IMR-90 (cell line): ENCODE results near the gene TGM2. TPM values are rescaled to one million over a fixed set of nuclear protein-coding genes. Genes with fewer than 3 reads are reported as not detected.

Experiments
- ATAC-seq: fragments of 200-7000 bp; cut with Tn5 transposase; 2 replicates; pipeline ENCODE4 v1.9.1; 2020; ENCODE audit warnings: low read depth, mild to moderate bottlenecking, moderate library complexity
- BruUV-seq: library from RNA; stranded (reverse); fragments of 400-500 nt; replicated peaks from 2 replicates; lab custom pipeline; 2021; lab: Mats Ljungman, UMichigan
- CTCF ChIA-PET: fragments of 300-600 bp; formaldehyde crosslinking; extraction: SDS; loops from one replicate; lab custom pipeline; 2021; ENCODE audit warnings: antibody characterized with exemption; lab: Yijun Ruan, JAX
- POLR2A ChIA-PET: fragments of 300-600 bp; sonication (Branson Sonifier 250); formaldehyde crosslinking; loops from one replicate; lab custom pipeline; 2022; ENCODE audit warnings: antibody characterized with exemption; ENCODE audit not compliant: unreplicated experiment; lab: Charles Lee
- DNase-seq: peaks from one replicate; pipeline ENCODE4 v3.0.0; 2013
- H2AFZ ChIP-seq: replicated peaks from 2 replicates; pipeline ENCODE3; 2013; ENCODE audit warnings: low read length, mild to moderate bottlenecking; ENCODE audit not compliant: poor library complexity
- H2AK5ac ChIP-seq: 2 replicates; pipeline ENCODE4 v1.6.1; 2013; ENCODE audit warnings: low read depth, low read length, inconsistent platforms
- H2AK9ac ChIP-seq: replicated peaks from 2 replicates; pipeline ENCODE3; 2013; ENCODE audit warnings: mild to moderate bottlenecking, low read depth, low read length, moderate library complexity; ENCODE audit not compliant: poor library complexity
- H2BK120ac ChIP-seq: 2 replicates; pipeline ENCODE4 v1.6.1; 2013; ENCODE audit warnings: low read depth, low read length, inconsistent platforms
- H2BK15ac ChIP-seq: 3 replicates; pipeline ENCODE4 v1.6.1; 2013; ENCODE audit warnings: low read depth, low read length, inconsistent platforms
- H2BK20ac ChIP-seq: 2 replicates; pipeline ENCODE4 v1.6.1; 2013; ENCODE audit warnings: low read depth, mild to moderate bottlenecking, inconsistent platforms, low read length, moderate library complexity
- H2BK5ac ChIP-seq: 2 replicates; pipeline ENCODE4 v1.6.1; 2013; ENCODE audit warnings: mild to moderate bottlenecking, low read depth, low read length, inconsistent platforms; ENCODE audit not compliant: poor library complexity, severe bottlenecking
- H3K14ac ChIP-seq: replicated peaks from 2 replicates; pipeline ENCODE4 v1.6.1; 2013; ENCODE audit warnings: low read depth, low read length, inconsistent platforms
- H3K18ac ChIP-seq: 2 replicates; pipeline ENCODE4 v1.6.1; 2013; ENCODE audit warnings: low read depth, low read length, control low read depth
- H3K23ac ChIP-seq: 2 replicates; pipeline ENCODE4 v1.6.1; 2013; ENCODE audit warnings: low read depth, low read length, inconsistent platforms
- H3K27ac ChIP-seq: 2 replicates; pipeline ENCODE4 v1.5.1; 2013; ENCODE audit warnings: mild to moderate bottlenecking, control low read depth, low read length; ENCODE audit not compliant: insufficient read depth
- H3K27me3 ChIP-seq: 2 replicates; pipeline ENCODE4 v1.6.1; 2013; ENCODE audit warnings: low read length; ENCODE audit not compliant: control insufficient read depth, insufficient read depth
- H3K36me3 ChIP-seq: 2 replicates; pipeline ENCODE4 v1.6.1; 2013; ENCODE audit warnings: low read length, mixed read lengths; ENCODE audit not compliant: control insufficient read depth, insufficient read depth
- H3K4ac ChIP-seq: 2 replicates; pipeline ENCODE4 v1.6.1; 2013; ENCODE audit warnings: low read depth, low read length, inconsistent platforms
- H3K4me1 ChIP-seq: 2 replicates; pipeline ENCODE4 v1.6.1; 2013; ENCODE audit warnings: low read length, mixed read lengths; ENCODE audit not compliant: control insufficient read depth, insufficient read depth
- H3K4me2 ChIP-seq: 2 replicates; pipeline ENCODE4 v1.6.1; 2013; ENCODE audit warnings: low read depth, mild to moderate bottlenecking, control low read depth, low read length, moderate library complexity
- H3K4me3 ChIP-seq: 2 replicates; pipeline ENCODE4 v1.5.1; 2013; ENCODE audit warnings: low read depth, mild to moderate bottlenecking, control low read depth, low read length, moderate library complexity; ENCODE audit not compliant: insufficient read depth
- H3K56ac ChIP-seq: 2 replicates; pipeline ENCODE4 v1.6.1; 2013; ENCODE audit warnings: low read length, inconsistent platforms; ENCODE audit not compliant: insufficient read depth; ENCODE audit errors: extremely low read depth
- H3K79me1 ChIP-seq, 2 experiments: 2 replicates each; pipeline ENCODE4 v1.6.1; 2013; ENCODE audit warnings: low read length in 2 of 2, inconsistent platforms in 1 of 2, low read depth in 1 of 2
- H3K9ac ChIP-seq: 2 replicates; pipeline ENCODE4 v1.6.1; 2013; ENCODE audit warnings: low read depth, low read length, control low read depth
- H3K9me1 ChIP-seq: 2 replicates; pipeline ENCODE4 v1.6.1; 2013; ENCODE audit warnings: low read length, inconsistent platforms; ENCODE audit not compliant: insufficient read depth
- H3K9me3 ChIP-seq: 2 replicates; pipeline ENCODE4 v1.6.1; 2013; ENCODE audit warnings: low read length; ENCODE audit not compliant: control insufficient read depth, insufficient read depth
- H4K20me1 ChIP-seq: 2 replicates; pipeline ENCODE4 v1.6.1; 2013; ENCODE audit warnings: low read length, inconsistent platforms; ENCODE audit not compliant: insufficient read depth
- H4K5ac ChIP-seq: 2 replicates; pipeline ENCODE4 v1.6.1; 2013; ENCODE audit warnings: mild to moderate bottlenecking, low read depth, low read length, control low read depth
- H4K8ac ChIP-seq, 2 experiments: 2 replicates each; pipeline ENCODE4 v1.6.1; 2013; ENCODE audit warnings: low read depth in 2 of 2, low read length in 2 of 2, control low read depth in 1 of 2, inconsistent platforms in 1 of 2
- H4K91ac ChIP-seq: 2 replicates; pipeline ENCODE4 v1.6.1; 2013; ENCODE audit warnings: low read depth, low read length, inconsistent platforms; ENCODE audit not compliant: insufficient read depth
- BHLHE40 ChIP-seq: fragments of 150-350 bp; IDR thresholded peaks from 2 replicates; pipeline ENCODE4 v1.6.1; 2016; ENCODE audit warnings: mild to moderate bottlenecking, low read depth, low read length
- CEBPB ChIP-seq: IDR thresholded peaks from 2 replicates; pipeline ENCODE4 v1.6.1; 2012; ENCODE audit warnings: low read depth, low read length, improper control_type of control experiment
- CHD1 ChIP-seq: IDR thresholded peaks from 2 replicates; pipeline ENCODE4 v1.6.1; 2012; ENCODE audit warnings: low read depth, low read length, improper control_type of control experiment
- CTCF ChIP-seq: conservative IDR thresholded peaks from 2 replicates; pipeline ENCODE4 v1.5.1; 2012; ENCODE audit warnings: mild to moderate bottlenecking, low read depth, low read length, improper control_type of control experiment
- ELK1 ChIP-seq: fragments of 150-350 bp; IDR thresholded peaks from 2 replicates; pipeline ENCODE4 v1.6.1; 2016; ENCODE audit warnings: low read depth, mild to moderate bottlenecking, low read length, moderate library complexity, borderline replicate concordance
- FOS ChIP-seq: fragments of 150-350 bp; IDR thresholded peaks from 2 replicates; pipeline ENCODE4 v1.6.1; 2016; ENCODE audit warnings: low read depth, low read length
- MAFK ChIP-seq: IDR thresholded peaks from 2 replicates; pipeline ENCODE4 v1.6.1; 2012; ENCODE audit warnings: low read depth, low read length, improper control_type of control experiment
- MAZ ChIP-seq: IDR thresholded peaks from 2 replicates; pipeline ENCODE4 v1.6.1; 2012; ENCODE audit warnings: low read depth, mild to moderate bottlenecking, low read length, improper control_type of control experiment, moderate library complexity, borderline replicate concordance
- MXI1 ChIP-seq: IDR thresholded peaks from 2 replicates; pipeline ENCODE4 v1.6.1; 2012; ENCODE audit warnings: low read depth, mild to moderate bottlenecking, low read length, moderate library complexity, borderline replicate concordance
- NFE2L2 ChIP-seq: fragments of 150-350 bp; IDR thresholded peaks from 2 replicates; pipeline ENCODE4 v1.6.1; 2016; ENCODE audit warnings: low read depth, mild to moderate bottlenecking, low read length
- POLR2A ChIP-seq: IDR thresholded peaks from 2 replicates; pipeline ENCODE4 v1.6.1; 2012; ENCODE audit warnings: mild to moderate bottlenecking, low read depth, low read length
- RAD21 ChIP-seq: IDR thresholded peaks from 2 replicates; pipeline ENCODE4 v1.6.1; 2012; ENCODE audit warnings: low read length, improper control_type of control experiment
- RCOR1 ChIP-seq: IDR thresholded peaks from 2 replicates; pipeline ENCODE4 v1.6.1; 2012; ENCODE audit warnings: mild to moderate bottlenecking, low read length, improper control_type of control experiment; ENCODE audit not compliant: insufficient replicate concordance
- RFX5 ChIP-seq: IDR thresholded peaks from 2 replicates; pipeline ENCODE4 v1.8.0; 2012; ENCODE audit warnings: low read depth, mild to moderate bottlenecking, low read length, moderate library complexity
- SMC3 ChIP-seq: fragments of 150-350 bp; IDR thresholded peaks from 2 replicates; pipeline ENCODE4 v1.6.1; 2016; ENCODE audit warnings: low read depth, mild to moderate bottlenecking, antibody characterized with exemption, low read length, moderate library complexity
- USF2 ChIP-seq: fragments of 150-350 bp; IDR thresholded peaks from 2 replicates; pipeline ENCODE4 v1.6.1; 2017; ENCODE audit warnings: mild to moderate bottlenecking, antibody characterized with exemption, low read length, low read depth
- whole genome bisulfite sequencing, 2 experiments: methylation state at CpG; one replicate each; pipeline versions ENCODE4 v1.1.5 to v1.1.7; 2013; ENCODE audit warnings: missing lambda C conversion rate in 2 of 2; ENCODE audit not compliant: insufficient read length in 1 of 2; ENCODE audit errors: extremely low coverage in 2 of 2; 5-methylcytosine and 5-hydroxymethylcytosine counted together
- dilution Hi-C: fragments of 300-500 bp; cut with HindIII; formaldehyde crosslinking; loops from one replicate; pipeline ENCODE4 v1.14.3; 2018; ENCODE audit warnings: low sequenced_read_pairs; ENCODE audit not compliant: unreplicated experiment
- in situ Hi-C: fragments of 300-500 bp; cut with MboI; formaldehyde crosslinking; loops from 3 replicates; pipeline ENCODE4 v1.14.3; 2019; ENCODE audit warnings: low sequenced_read_pairs, inconsistent platforms, mixed read lengths
- intact Hi-C: fragments of 100-400 bp; cut with micrococcal nuclease; formaldehyde crosslinking; loops from 2 replicates; pipeline ENCODE4 v1.10.0; 2022
- polyA plus RNA-seq, 3 experiments: library from polyadenylated mRNA; depleted of rRNA; stranded (reverse); fragments of >200 nt; gene quantifications; 2 replicates each; pipeline ENCODE4 v1.2.3, GENCODE V29; 2012; ENCODE audit warnings: low replicate concordance in 1 of 3
- total RNA-seq: library from RNA; depleted of rRNA; stranded (reverse); fragments of >200 nt; gene quantifications from 2 replicates; pipeline ENCODE4 v1.2.3, GENCODE V29; 2012

The TGM2 gene
- total and polyA plus RNA-seq, 2 of the 4 experiments (the other 2 are of a cell fraction): 239 to 268 TPM

GRCh38 chr20:38138086-38138778 is 26.8 kb downstream of the TGM2 start:
- in situ Hi-C loops (no loop called here), dilution Hi-C loops (no loop called here), intact Hi-C loops (no loop called here)
- WGBS, 2 experiments: 91% methylated on average over 6 of the region's 15 CpGs; no CpG with 5 or more reads in 1 of the 2 experiments
- Histone ChIP-seq H2BK5ac (no peak overlapping the region), H3K4me2 (no peak overlapping the region), H2BK120ac (no peak overlapping the region), H3K79me1 (peaks cover 3 to 20% of the 10 kb centered on the region in 2 experiments; a peak in 3 of 4 replicates), H3K27ac (no peak overlapping the region), H4K20me1 (no peaks in the 10 kb centered on the region), H4K8ac (no peak overlapping the region), H2BK15ac (no peak overlapping the region), H3K23ac (no peak overlapping the region), H3K9me3 (no peaks in the 10 kb centered on the region), H3K4ac (no peak overlapping the region), H3K4me1 (peaks cover 7% of the 10 kb centered on the region), H2AK5ac (no peak overlapping the region), H2AFZ (no peak overlapping the region), H4K91ac (no peak overlapping the region), H3K56ac (no peak overlapping the region), H3K9ac (no peak overlapping the region), H2BK20ac (no peak overlapping the region), H2AK9ac (no peak overlapping the region), H4K5ac (no peak overlapping the region), H3K4me3 (no peak overlapping the region), H3K18ac (no peak overlapping the region), H3K9me1 (peaks cover 27% of the 10 kb centered on the region), H3K27me3 (no peaks in the 10 kb centered on the region), H3K14ac (no peak overlapping the region), H3K36me3 (peaks cover 73% of the 10 kb centered on the region)
- ATAC-seq: no peak
- TF ChIP-seq RCOR1: no peak
- no peak for TF ChIP-seq POLR2A
- TF ChIP-seq MXI1: no peak
- no peak for TF ChIP-seq RAD21
- TF ChIP-seq ELK1: no peak
- no peak for TF ChIP-seq CEBPB
- TF ChIP-seq USF2: no peak
- no peak for TF ChIP-seq RFX5
- no peak for TF ChIP-seq BHLHE40
- TF ChIP-seq NFE2L2: no peak
- no peak for TF ChIP-seq FOS
- TF ChIP-seq MAFK: no peak
- no peak for TF ChIP-seq CHD1
- TF ChIP-seq MAZ: no peak
- no peak for TF ChIP-seq SMC3
- TF ChIP-seq CTCF: no peak
- CTCF ChIA-PET: interaction anchor here (1.5 kb wide), 1 partner anchor 19 kb away, joined by 3 read pairs; no protein-coding TSS in a partner anchor
- POLR2A ChIA-PET: no interaction called here
- no TSS peak for BruUV-seq
- DNase-seq: no peak
